Brain microvascular endothelial cell (primary cell): ENCODE data around the gene PRG3.

Experiments used
- DNase-seq: peaks from one replicate; pipeline ENCODE4 v3.0.0-alpha.2; 2020
- H3K27ac ChIP-seq: fragments of 250-450 bp; sonication (Bioruptor Pico); 2 replicates; pipeline ENCODE4 v1.5.1; 2020; ENCODE audit warnings: mild to moderate bottlenecking, moderate library complexity
- H3K27me3 ChIP-seq: fragments of 250-450 bp; sonication (Bioruptor Pico); replicated peaks from 2 replicates; pipeline ENCODE4 v1.5.1; 2020; ENCODE audit warnings: mild to moderate bottlenecking
- H3K36me3 ChIP-seq: fragments of 250-450 bp; sonication (Bioruptor Pico); replicated peaks from 2 replicates; pipeline ENCODE4 v1.5.1; 2020; ENCODE audit warnings: mild to moderate bottlenecking
- H3K4me3 ChIP-seq: 2 replicates; pipeline ENCODE4 v1.5.1; 2011; ENCODE audit warnings: low read depth, mild to moderate bottlenecking, control low read depth, low read length, moderate library complexity
- in situ Hi-C: cut with HindIII; loops from 2 replicates; pipeline ENCODE4 v1.10.0; 2017; ENCODE audit warnings: low sequenced_read_pairs, low pct_ligation_motif_present
- TF ChIP-seq, protein P1 (sequence below): IDR thresholded peaks from 2 replicates; pipeline ENCODE4 v1.5.1; 2011; ENCODE audit warnings: low read depth, mild to moderate bottlenecking, moderate library complexity, low read length, control low read depth, inconsistent platforms; ENCODE audit errors: missing control alignments

The PRG3 gene

GRCh38 chr11:57414612-57415212 lies 33.8 kb upstream of the PRG3 start:
- no peak for DNase-seq
- H3K4me3 ChIP-seq: no peak overlapping the region
- in situ Hi-C loops: no loop called here
- no peaks in the 10 kb centered on the region for H3K27me3 ChIP-seq
- TF ChIP-seq, protein P1, sequence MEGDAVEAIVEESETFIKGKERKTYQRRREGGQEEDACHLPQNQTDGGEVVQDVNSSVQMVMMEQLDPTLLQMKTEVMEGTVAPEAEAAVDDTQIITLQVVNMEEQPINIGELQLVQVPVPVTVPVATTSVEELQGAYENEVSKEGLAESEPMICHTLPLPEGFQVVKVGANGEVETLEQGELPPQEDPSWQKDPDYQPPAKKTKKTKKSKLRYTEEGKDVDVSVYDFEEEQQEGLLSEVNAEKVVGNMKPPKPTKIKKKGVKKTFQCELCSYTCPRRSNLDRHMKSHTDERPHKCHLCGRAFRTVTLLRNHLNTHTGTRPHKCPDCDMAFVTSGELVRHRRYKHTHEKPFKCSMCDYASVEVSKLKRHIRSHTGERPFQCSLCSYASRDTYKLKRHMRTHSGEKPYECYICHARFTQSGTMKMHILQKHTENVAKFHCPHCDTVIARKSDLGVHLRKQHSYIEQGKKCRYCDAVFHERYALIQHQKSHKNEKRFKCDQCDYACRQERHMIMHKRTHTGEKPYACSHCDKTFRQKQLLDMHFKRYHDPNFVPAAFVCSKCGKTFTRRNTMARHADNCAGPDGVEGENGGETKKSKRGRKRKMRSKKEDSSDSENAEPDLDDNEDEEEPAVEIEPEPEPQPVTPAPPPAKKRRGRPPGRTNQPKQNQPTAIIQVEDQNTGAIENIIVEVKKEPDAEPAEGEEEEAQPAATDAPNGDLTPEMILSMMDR: no peak
- no peak overlapping the region for H3K27ac ChIP-seq
- H3K36me3 ChIP-seq: peaks cover 21% of the 10 kb centered on the region

GRCh38 chr11:57413681-57414080 lies 32.7 kb upstream of the PRG3 start:
- in situ Hi-C loops: no loop called here
- Histone ChIP-seq H3K27me3 (no peaks in the 10 kb centered on the region), H3K4me3 (no peak overlapping the region), H3K36me3 (peaks cover 21% of the 10 kb centered on the region), H3K27ac (no peak overlapping the region)
- TF ChIP-seq, protein P1: no peak
- DNase-seq: no peak

DNA sequence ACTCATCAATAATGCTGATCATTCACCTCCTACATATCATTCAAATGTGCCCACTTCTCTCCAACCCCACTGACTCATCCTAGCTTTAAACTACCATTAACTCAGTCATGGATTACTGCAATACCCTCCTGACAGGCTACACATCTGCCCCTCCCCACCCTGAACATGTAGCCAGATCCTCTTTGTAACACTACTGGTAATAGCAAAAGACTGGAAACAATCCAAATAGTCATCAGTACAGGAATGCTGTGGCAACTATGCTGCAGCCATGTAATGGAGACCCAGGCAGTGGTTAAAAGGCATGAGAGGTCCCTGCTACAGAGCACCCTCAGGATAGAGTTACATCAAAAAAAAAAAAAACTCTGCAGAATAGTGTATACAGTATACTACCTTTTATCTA lies 29.3 kb upstream of the PRG3 start:
- H3K4me3 ChIP-seq: no peak overlapping the region
- H3K27ac ChIP-seq: no peak overlapping the region
- no peaks in the 10 kb centered on the region for H3K27me3 ChIP-seq
- TF ChIP-seq, protein P1: no peak
- peak; percentile 61 for DNase-seq
- peaks cover 10% of the 10 kb centered on the region for H3K36me3 ChIP-seq
- in situ Hi-C loops: no loop called here

- Histone ChIP-seq H3K36me3 (peaks cover 3% of the 10 kb centered on the region), H3K27ac (no peak overlapping the region), H3K4me3 (no peak overlapping the region), H3K27me3 (no peaks in the 10 kb centered on the region)
- in situ Hi-C loops: no loop called here
- DNase-seq: no peak
- TF ChIP-seq, protein P1: no peak
Measured at GRCh38 chr11:57409321-57410100, 28.6 kb upstream of the PRG3 start.

GRCh38 chr11:57408771-57409170 lies 27.8 kb upstream of the PRG3 start:
- TF ChIP-seq, protein P1: no peak
- in situ Hi-C loops: no loop called here
- Histone ChIP-seq H3K36me3 (peaks cover 3% of the 10 kb centered on the region), H3K4me3 (no peak overlapping the region), H3K27me3 (no peaks in the 10 kb centered on the region), H3K27ac (no peak overlapping the region)
- DNase-seq: no peak
